Brain microvascular endothelial cell (primary cell): ENCODE results near the gene SLC9C1.
A peak's percentile ranks its signal among the peaks of the same experiment; 100 is the strongest.

Experiments
- DNase-seq: peaks from one replicate; pipeline ENCODE4 v3.0.0-alpha.2; 2020
- H3K27ac ChIP-seq: fragments of 250-450 bp; sonication (Bioruptor Pico); 2 replicates; pipeline ENCODE4 v1.5.1; 2020; ENCODE audit warnings: mild to moderate bottlenecking, moderate library complexity
- H3K27me3 ChIP-seq: fragments of 250-450 bp; sonication (Bioruptor Pico); replicated peaks from 2 replicates; pipeline ENCODE4 v1.5.1; 2020; ENCODE audit warnings: mild to moderate bottlenecking
- H3K36me3 ChIP-seq: fragments of 250-450 bp; sonication (Bioruptor Pico); replicated peaks from 2 replicates; pipeline ENCODE4 v1.5.1; 2020; ENCODE audit warnings: mild to moderate bottlenecking
- H3K4me3 ChIP-seq: 2 replicates; pipeline ENCODE4 v1.5.1; 2011; ENCODE audit warnings: low read depth, mild to moderate bottlenecking, control low read depth, low read length, moderate library complexity
- CTCF ChIP-seq: IDR thresholded peaks from 2 replicates; pipeline ENCODE4 v1.5.1; 2011; ENCODE audit warnings: low read depth, mild to moderate bottlenecking, moderate library complexity, low read length, control low read depth, inconsistent platforms; ENCODE audit errors: missing control alignments
- in situ Hi-C: cut with HindIII; loops from 2 replicates; pipeline ENCODE4 v1.10.0; 2017; ENCODE audit warnings: low sequenced_read_pairs, low pct_ligation_motif_present

The SLC9C1 gene

GRCh38 chr3:112331851-112332250 lies 37.8 kb upstream of the SLC9C1 start:
- DNase-seq = no peak
- Histone ChIP-seq H3K4me3 (no peak overlapping the region), H3K27me3 (no peaks in the 10 kb centered on the region), H3K27ac (no peak overlapping the region), H3K36me3 (no peaks in the 10 kb centered on the region)
- in situ Hi-C loops = no loop called here
- no peak for TF ChIP-seq CTCF

- no peaks in the 10 kb centered on the region for H3K27me3 ChIP-seq
- peak; percentile 63 for TF ChIP-seq CTCF
- DNase-seq = peak; percentile 54
- H3K36me3 ChIP-seq = no peaks in the 10 kb centered on the region
- no peak overlapping the region for H3K27ac ChIP-seq
- no peak overlapping the region for H3K4me3 ChIP-seq
- in situ Hi-C loops = no loop called here
Measured at GRCh38 chr3:112327371-112327951, 33.4 kb upstream of the SLC9C1 start.

GRCh38 chr3:112321867-112322652 lies 28.0 kb upstream of the SLC9C1 start:
- in situ Hi-C loops = loop anchor here (25.0 kb wide), 1 partner anchor 190 kb away; no protein-coding TSS in a partner anchor
- TF ChIP-seq CTCF = no peak
- no peaks in the 10 kb centered on the region for H3K36me3 ChIP-seq
- no peak overlapping the region for H3K4me3 ChIP-seq
- no peak for DNase-seq
- no peak overlapping the region for H3K27ac ChIP-seq
- H3K27me3 ChIP-seq = no peaks in the 10 kb centered on the region

GRCh38 chr3:112320691-112321090 lies 26.7 kb upstream of the SLC9C1 start:
- in situ Hi-C loops = loop anchor here (25.0 kb wide), 1 partner anchor 192 kb away; no protein-coding TSS in a partner anchor
- no peaks in the 10 kb centered on the region for H3K36me3 ChIP-seq
- H3K27ac ChIP-seq = no peak overlapping the region
- no peak for DNase-seq
- TF ChIP-seq CTCF = no peak
- no peak overlapping the region for H3K4me3 ChIP-seq
- no peaks in the 10 kb centered on the region for H3K27me3 ChIP-seq

- H3K36me3 ChIP-seq = no peaks in the 10 kb centered on the region
- in situ Hi-C loops = loop anchor here (25.0 kb wide), 1 partner anchor 193 kb away; no protein-coding TSS in a partner anchor
- no peaks in the 10 kb centered on the region for H3K27me3 ChIP-seq
- H3K27ac ChIP-seq = no peak overlapping the region
- no peak for TF ChIP-seq CTCF
- H3K4me3 ChIP-seq = no peak overlapping the region
- DNase-seq = no peak
Measured at GRCh38 chr3:112319516-112320276, 25.7 kb upstream of the SLC9C1 start.
